Activated naive CD8-positive, alpha-beta T cell (primary cell): ENCODE measurements around the gene NSMCE4A.
"Not testable (repeated sequence)": the region's sequence is repeated elsewhere in the genome, so short reads cannot be mapped to it uniquely, and the experiment has no call there.

Experiments used
- H3K27ac Mint-ChIP-seq: one replicate; pipeline ENCODE4 v1.8.0; 2021; ENCODE audit warnings: mixed read lengths
- H3K27me3 Mint-ChIP-seq: one replicate; pipeline ENCODE4 v1.8.0; 2021; ENCODE audit warnings: mixed read lengths
- H3K36me3 Mint-ChIP-seq: one replicate; pipeline ENCODE4 v1.8.0; 2021; ENCODE audit warnings: mixed read lengths
- H3K4me1 Mint-ChIP-seq: one replicate; pipeline ENCODE4 v1.8.0; 2021; ENCODE audit warnings: low read depth, mixed read lengths
- H3K4me3 Mint-ChIP-seq: one replicate; pipeline ENCODE4 v1.8.0; 2021; ENCODE audit warnings: mild to moderate bottlenecking, mixed read lengths
- H3K9me3 Mint-ChIP-seq: one replicate; pipeline ENCODE4 v1.8.0; 2021; ENCODE audit warnings: low read depth, mixed read lengths

Gene NSMCE4A

GRCh38 chr10:122001698-122002097, 26.7 kb upstream of the NSMCE4A start:
- Mint-ChIP-seq H3K27me3 (peaks cover 8% of the 10 kb centered on the region), H3K4me3 (no peak overlapping the region), H3K9me3 (peaks cover 14% of the 10 kb centered on the region), H3K4me1 (no peaks in the 10 kb centered on the region), H3K36me3 (peaks cover 2% of the 10 kb centered on the region), H3K27ac (no peak overlapping the region)

- H3K4me1 Mint-ChIP-seq = no peaks in the 10 kb centered on the region
- H3K4me3 Mint-ChIP-seq = no peak overlapping the region
- H3K9me3 Mint-ChIP-seq = peaks cover 14% of the 10 kb centered on the region
- peaks cover 2% of the 10 kb centered on the region for H3K36me3 Mint-ChIP-seq
- H3K27me3 Mint-ChIP-seq = peaks cover 19% of the 10 kb centered on the region
- H3K27ac Mint-ChIP-seq = no peak overlapping the region
These were observed 24.3 kb upstream of the NSMCE4A start for GRCh38 chr10:121999301-121999700.

GRCh38 chr10:121998462-121998861, 23.4 kb upstream of the NSMCE4A start:
- Mint-ChIP-seq H3K4me3 (no peak overlapping the region), H3K4me1 (no peaks in the 10 kb centered on the region), H3K27me3 (peaks cover 21% of the 10 kb centered on the region), H3K36me3 (peaks cover 2% of the 10 kb centered on the region), H3K27ac (no peak overlapping the region), H3K9me3 (peaks cover 14% of the 10 kb centered on the region)

- no peak overlapping the region for H3K27ac Mint-ChIP-seq
- H3K9me3 Mint-ChIP-seq = peaks cover under 1% of the 10 kb centered on the region
- H3K27me3 Mint-ChIP-seq = peaks cover 21% of the 10 kb centered on the region
- no peaks in the 10 kb centered on the region for H3K4me1 Mint-ChIP-seq
- no peak overlapping the region for H3K4me3 Mint-ChIP-seq
- H3K36me3 Mint-ChIP-seq = no peaks in the 10 kb centered on the region
These were observed 19.5 kb upstream of the NSMCE4A start for GRCh38 chr10:121994429-121994941.

GRCh38 chr10:121991727-121992126, 16.7 kb upstream of the NSMCE4A start:
- not testable (repeated sequence) for H3K4me1 Mint-ChIP-seq, H3K27ac Mint-ChIP-seq, H3K9me3 Mint-ChIP-seq, H3K4me3 Mint-ChIP-seq, H3K36me3 Mint-ChIP-seq
- H3K27me3 Mint-ChIP-seq = peaks cover 27% of the 10 kb centered on the region

- Mint-ChIP-seq H3K36me3 (peaks cover 2% of the 10 kb centered on the region), H3K27me3 (peaks cover 18% of the 10 kb centered on the region), H3K27ac (no peak overlapping the region), H3K4me3 (no peak overlapping the region), H3K4me1 (no peaks in the 10 kb centered on the region), H3K9me3 (peaks cover 4% of the 10 kb centered on the region)
These were observed 15.1 kb upstream of the NSMCE4A start for GRCh38 chr10:121990015-121990677.

- Mint-ChIP-seq H3K9me3 (peaks cover 16% of the 10 kb centered on the region), H3K4me1 (no peaks in the 10 kb centered on the region), H3K36me3 (peaks cover 12% of the 10 kb centered on the region), H3K4me3 (no peak within 1 kb of the TSS), H3K27ac (no peak within 1 kb of the TSS), H3K27me3 (peaks cover 13% of the 10 kb centered on the region)
These were observed 13.6 kb upstream of the NSMCE4A start, which contains the start of gene TACC2 for GRCh38 chr10:121988361-121989324. Gene TACC2, plus strand, starts transcription at chr10:121989163. Its CDS starts 32,819 bp downstream, at chr10:122021982.

GRCh38 chr10:121984463-121984862, 9.4 kb upstream of the NSMCE4A start:
- H3K27me3 Mint-ChIP-seq = peaks cover 10% of the 10 kb centered on the region
- peaks cover 12% of the 10 kb centered on the region for H3K36me3 Mint-ChIP-seq
- H3K4me3 Mint-ChIP-seq = no peak overlapping the region
- H3K9me3 Mint-ChIP-seq = peaks cover 16% of the 10 kb centered on the region
- no peaks in the 10 kb centered on the region for H3K4me1 Mint-ChIP-seq
- H3K27ac Mint-ChIP-seq = no peak overlapping the region

- H3K27ac Mint-ChIP-seq = no peak overlapping the region
- H3K4me1 Mint-ChIP-seq = no peaks in the 10 kb centered on the region
- no peak overlapping the region for H3K4me3 Mint-ChIP-seq
- peaks cover 16% of the 10 kb centered on the region for H3K9me3 Mint-ChIP-seq
- H3K36me3 Mint-ChIP-seq = peaks cover 12% of the 10 kb centered on the region
- peaks cover 9% of the 10 kb centered on the region for H3K27me3 Mint-ChIP-seq
These were observed 8.8 kb upstream of the NSMCE4A start for GRCh38 chr10:121983852-121984251.

- no peaks in the 10 kb centered on the region for H3K27me3 Mint-ChIP-seq
- no peak overlapping the region for H3K4me3 Mint-ChIP-seq
- H3K36me3 Mint-ChIP-seq = peaks cover 12% of the 10 kb centered on the region
- peaks cover 1% of the 10 kb centered on the region for H3K4me1 Mint-ChIP-seq
- no peak overlapping the region for H3K27ac Mint-ChIP-seq
- peaks cover 16% of the 10 kb centered on the region for H3K9me3 Mint-ChIP-seq
These were observed 6.3 kb upstream of the NSMCE4A start for GRCh38 chr10:121981346-121981745.

- Mint-ChIP-seq H3K4me1 (peaks cover 11% of the 10 kb centered on the region), H3K27ac (no peak overlapping the region), H3K9me3 (no peaks in the 10 kb centered on the region)
These were observed 3.5 kb upstream of the NSMCE4A start for GRCh38 chr10:121978511-121978910.

GRCh38 chr10:121976607-121977006, 1.6 kb upstream of the NSMCE4A start:
- H3K27me3 Mint-ChIP-seq = no peaks in the 10 kb centered on the region
- no peaks in the 10 kb centered on the region for H3K9me3 Mint-ChIP-seq
- peaks cover 23% of the 10 kb centered on the region for H3K4me1 Mint-ChIP-seq
- H3K36me3 Mint-ChIP-seq = peaks cover 7% of the 10 kb centered on the region
- H3K4me3 Mint-ChIP-seq = peak overlapping the region; percentile 47
- H3K27ac Mint-ChIP-seq = no peak overlapping the region

More at GRCh38 chr10:121978511-121978910, 3.5 kb upstream of the NSMCE4A start:
- peaks cover 2% of the 10 kb centered on the region for H3K36me3 Mint-ChIP-seq
- H3K27me3 Mint-ChIP-seq = no peaks in the 10 kb centered on the region
- H3K4me3 Mint-ChIP-seq = no peak overlapping the region

GRCh38 chr10:121975295-121976086, 474 bp upstream of the NSMCE4A start:
- no peaks in the 10 kb centered on the region for H3K27me3 Mint-ChIP-seq
- peaks cover 10% of the 10 kb centered on the region for H3K36me3 Mint-ChIP-seq
- H3K27ac Mint-ChIP-seq = peak overlapping the region; percentile 88
- no peaks in the 10 kb centered on the region for H3K9me3 Mint-ChIP-seq
- H3K4me1 Mint-ChIP-seq = peaks cover 26% of the 10 kb centered on the region
- H3K4me3 Mint-ChIP-seq = peak overlapping the region; percentile 86

GRCh38 chr10:121974019-121974534, 940 bp downstream of the NSMCE4A start:
- no peaks in the 10 kb centered on the region for H3K27me3 Mint-ChIP-seq
- H3K27ac Mint-ChIP-seq = peak overlapping the region; percentile 72
- peaks cover 26% of the 10 kb centered on the region for H3K4me1 Mint-ChIP-seq
- peaks cover 10% of the 10 kb centered on the region for H3K36me3 Mint-ChIP-seq
- H3K4me3 Mint-ChIP-seq = peak overlapping the region; percentile 90
- H3K9me3 Mint-ChIP-seq = no peaks in the 10 kb centered on the region
